AG09309 (cell line): ENCODE results near the gene PIK3CD.
"Not testable (repeated sequence)": the region's sequence is repeated elsewhere in the genome, so short reads cannot be mapped to it uniquely, and the experiment has no call there.

Source experiments
- DNase-seq: peaks from one replicate; pipeline ENCODE4 v3.0.0-alpha.2; 2010; ENCODE audit warnings: low read depth
- H3K4me3 ChIP-seq: 2 replicates; pipeline ENCODE4 v1.5.1; 2011; ENCODE audit warnings: mild to moderate bottlenecking, low read depth, low read length, moderate library complexity; ENCODE audit not compliant: control insufficient read depth
- CTCF ChIP-seq: IDR thresholded peaks from 2 replicates; pipeline ENCODE4 v1.5.1; 2011; ENCODE audit warnings: mild to moderate bottlenecking, low read depth, low read length, inconsistent platforms; ENCODE audit not compliant: insufficient read depth, control insufficient read depth; ENCODE audit errors: missing control alignments

Gene PIK3CD

DNA sequence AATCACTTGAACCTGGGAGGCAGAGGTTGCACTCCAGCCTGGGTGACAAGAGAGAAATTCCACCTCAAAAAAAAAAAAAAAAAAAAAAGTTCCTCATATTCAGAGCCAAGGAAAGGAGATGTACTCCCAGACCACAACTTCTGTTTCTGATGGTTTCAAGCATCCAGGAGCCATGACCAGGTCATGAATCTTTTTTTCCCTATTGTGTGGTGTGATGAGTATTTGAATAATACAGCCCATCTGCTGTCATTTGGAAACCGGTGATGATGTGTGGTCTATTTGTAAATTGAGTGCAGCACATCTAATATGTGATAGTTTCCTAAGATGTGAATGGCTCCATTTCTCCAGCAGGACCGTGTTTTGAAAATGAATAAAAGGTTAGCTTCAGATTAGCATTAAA, 18.6 kb downstream of the PIK3CD start:
- DNase-seq: no peak

GRCh38 chr1:9671377-9672140, 20.0 kb downstream of the PIK3CD start:
- H3K4me3 ChIP-seq: no peak overlapping the region
- TF ChIP-seq CTCF: no peak
- DNase-seq: no peak

More for the DNA sequence above, 18.6 kb downstream of the PIK3CD start:
- no peak overlapping the region for H3K4me3 ChIP-seq
- TF ChIP-seq CTCF: no peak

DNA sequence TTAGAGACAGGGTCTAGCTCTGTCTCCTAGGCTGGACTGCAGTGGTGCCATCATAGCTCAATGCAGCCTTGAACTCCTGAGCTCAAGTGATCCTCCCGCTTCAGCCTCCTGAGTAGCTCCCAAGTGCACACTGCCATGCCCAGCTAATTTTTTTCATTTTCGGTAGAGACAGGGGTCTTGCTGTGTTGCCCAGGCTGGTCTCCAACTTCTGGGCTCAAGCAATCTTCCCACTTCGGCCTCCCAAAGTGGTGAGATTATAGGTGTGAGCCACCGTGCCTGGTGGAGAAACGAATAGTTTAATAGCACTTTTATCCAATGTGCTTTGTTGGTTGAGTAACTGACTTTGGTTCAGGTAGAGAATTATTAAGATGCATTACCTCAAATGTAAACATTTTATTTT, 20.9 kb downstream of the PIK3CD start:
- no peak for TF ChIP-seq CTCF
- no peak overlapping the region for H3K4me3 ChIP-seq
- no peak for DNase-seq

DNA sequence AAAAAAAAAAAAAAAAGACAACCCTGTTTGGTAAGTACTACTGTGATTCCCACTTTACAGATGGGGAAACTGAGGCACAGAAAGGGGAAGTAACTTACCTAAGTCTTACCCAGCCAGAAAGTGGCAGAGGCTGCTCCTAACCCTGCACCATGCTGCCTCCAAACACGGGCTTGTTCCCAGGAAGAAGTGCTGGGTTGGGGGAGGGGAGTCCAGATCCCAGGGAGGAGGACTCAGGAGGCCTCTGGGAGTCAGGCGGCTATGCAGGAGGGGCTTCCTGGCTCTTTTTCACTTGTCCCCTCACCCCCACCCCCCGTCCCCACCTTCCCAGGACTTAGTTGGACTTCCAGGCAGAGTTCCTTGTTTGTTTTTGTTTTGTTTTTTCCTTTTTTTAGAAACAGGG, 23.9 kb downstream of the PIK3CD start:
- no peak for DNase-seq
- no peak for TF ChIP-seq CTCF
- no peak overlapping the region for H3K4me3 ChIP-seq

DNA sequence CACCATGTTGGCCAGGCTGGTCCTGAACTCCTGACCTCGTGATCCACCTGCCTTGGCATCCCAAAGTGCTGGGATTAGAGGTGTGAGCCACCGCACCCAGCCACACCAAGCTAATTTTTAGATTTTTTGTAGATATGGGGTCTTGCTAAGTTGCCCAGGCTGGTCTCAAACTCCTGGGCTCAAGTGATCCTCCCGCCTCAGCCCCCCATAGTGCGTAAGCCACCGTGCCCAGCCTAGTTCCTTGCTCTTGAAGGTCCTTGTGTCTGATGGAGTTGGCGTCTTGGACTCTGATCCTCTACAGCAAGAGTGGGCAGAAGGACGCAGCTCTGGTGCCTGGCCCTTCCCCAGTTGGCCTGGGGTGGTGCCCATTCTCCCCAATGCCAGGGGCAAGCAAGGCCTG, 24.6 kb downstream of the PIK3CD start:
- DNase-seq, H3K4me3 ChIP-seq: not testable (repeated sequence)

GRCh38 chr1:9676815-9677393, 25.4 kb downstream of the PIK3CD start:
- H3K4me3 ChIP-seq: no peak overlapping the region
- DNase-seq: no peak
- TF ChIP-seq CTCF: no peak

DNA sequence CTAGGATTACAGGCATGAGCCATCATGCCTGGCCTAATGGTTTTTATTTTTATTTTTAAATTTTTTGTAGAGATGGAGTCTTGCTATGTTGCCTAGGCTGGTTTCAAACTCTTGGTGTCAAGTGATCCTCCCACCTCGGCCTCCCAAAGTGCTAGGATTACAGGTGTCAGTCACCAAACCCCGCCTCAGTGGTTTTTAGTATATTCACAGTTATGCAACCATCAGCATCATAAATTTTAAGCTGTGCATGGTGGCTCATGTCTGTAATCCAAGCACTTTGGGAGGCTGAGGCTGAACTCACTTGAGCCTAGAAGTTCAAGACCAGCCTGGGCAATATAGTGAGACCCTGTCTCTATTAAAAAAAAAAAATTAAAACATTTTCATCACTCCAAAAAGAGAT, 28.6 kb downstream of the PIK3CD start:
- no peak for TF ChIP-seq CTCF
- no peak overlapping the region for H3K4me3 ChIP-seq
- DNase-seq: no peak
